GM06990 (cell line): ENCODE results near the gene SORL1.
"Not testable (repeated sequence)": the region's sequence is repeated elsewhere in the genome, so short reads cannot be mapped to it uniquely, and the experiment has no call there.

ENCODE experiments used
- DNase-seq: peaks from one replicate; pipeline ENCODE4 v3.0.0-alpha.2; 2011; ENCODE audit not compliant: insufficient read length; ENCODE audit errors: extremely low read depth
- H3K27me3 ChIP-seq: replicated peaks from 2 replicates; pipeline ENCODE4 v1.6.0; 2011; ENCODE audit warnings: low read length; ENCODE audit not compliant: control insufficient read depth, insufficient read depth
- H3K36me3 ChIP-seq: 2 replicates; pipeline ENCODE4 v1.5.1; 2011; ENCODE audit warnings: low read length; ENCODE audit not compliant: control insufficient read depth, insufficient read depth
- H3K4me3 ChIP-seq: replicated peaks from 2 replicates; pipeline ENCODE4 v1.5.1; 2011; ENCODE audit warnings: low read depth, mild to moderate bottlenecking, control low read depth, low read length
- TF ChIP-seq, protein P1 (sequence below): IDR thresholded peaks from 2 replicates; pipeline ENCODE4 v1.5.1; 2011; ENCODE audit warnings: low read length, control low read depth, mild to moderate bottlenecking, inconsistent platforms; ENCODE audit not compliant: insufficient read depth, poor library complexity, severe bottlenecking

The SORL1 gene

DNA sequence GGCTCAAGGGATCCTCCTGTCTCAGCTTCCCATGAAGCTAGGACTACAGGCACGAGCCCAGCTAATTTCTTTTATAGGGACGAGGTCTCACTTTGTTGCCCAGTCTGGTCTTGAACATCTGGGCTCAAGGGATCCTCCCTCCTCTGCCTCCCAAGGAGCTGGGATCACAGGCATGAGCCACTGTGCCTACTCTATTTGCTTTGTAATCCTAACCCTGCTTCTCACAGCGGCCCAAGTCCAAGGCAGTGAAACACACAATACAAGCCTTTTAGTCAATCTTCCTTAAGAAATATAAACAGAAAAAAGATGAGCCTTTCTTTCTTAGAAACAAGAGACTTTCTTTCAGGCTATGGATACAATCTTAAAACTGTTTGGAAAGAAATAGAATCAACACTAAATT, 115.9 kb downstream of the SORL1 start:
- no peak for DNase-seq
- Histone ChIP-seq H3K27me3 (no peaks in the 10 kb centered on the region), H3K4me3 (no peak overlapping the region), H3K36me3 (peaks cover 28% of the 10 kb centered on the region)
- TF ChIP-seq, protein P1, sequence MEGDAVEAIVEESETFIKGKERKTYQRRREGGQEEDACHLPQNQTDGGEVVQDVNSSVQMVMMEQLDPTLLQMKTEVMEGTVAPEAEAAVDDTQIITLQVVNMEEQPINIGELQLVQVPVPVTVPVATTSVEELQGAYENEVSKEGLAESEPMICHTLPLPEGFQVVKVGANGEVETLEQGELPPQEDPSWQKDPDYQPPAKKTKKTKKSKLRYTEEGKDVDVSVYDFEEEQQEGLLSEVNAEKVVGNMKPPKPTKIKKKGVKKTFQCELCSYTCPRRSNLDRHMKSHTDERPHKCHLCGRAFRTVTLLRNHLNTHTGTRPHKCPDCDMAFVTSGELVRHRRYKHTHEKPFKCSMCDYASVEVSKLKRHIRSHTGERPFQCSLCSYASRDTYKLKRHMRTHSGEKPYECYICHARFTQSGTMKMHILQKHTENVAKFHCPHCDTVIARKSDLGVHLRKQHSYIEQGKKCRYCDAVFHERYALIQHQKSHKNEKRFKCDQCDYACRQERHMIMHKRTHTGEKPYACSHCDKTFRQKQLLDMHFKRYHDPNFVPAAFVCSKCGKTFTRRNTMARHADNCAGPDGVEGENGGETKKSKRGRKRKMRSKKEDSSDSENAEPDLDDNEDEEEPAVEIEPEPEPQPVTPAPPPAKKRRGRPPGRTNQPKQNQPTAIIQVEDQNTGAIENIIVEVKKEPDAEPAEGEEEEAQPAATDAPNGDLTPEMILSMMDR: no peak

DNA sequence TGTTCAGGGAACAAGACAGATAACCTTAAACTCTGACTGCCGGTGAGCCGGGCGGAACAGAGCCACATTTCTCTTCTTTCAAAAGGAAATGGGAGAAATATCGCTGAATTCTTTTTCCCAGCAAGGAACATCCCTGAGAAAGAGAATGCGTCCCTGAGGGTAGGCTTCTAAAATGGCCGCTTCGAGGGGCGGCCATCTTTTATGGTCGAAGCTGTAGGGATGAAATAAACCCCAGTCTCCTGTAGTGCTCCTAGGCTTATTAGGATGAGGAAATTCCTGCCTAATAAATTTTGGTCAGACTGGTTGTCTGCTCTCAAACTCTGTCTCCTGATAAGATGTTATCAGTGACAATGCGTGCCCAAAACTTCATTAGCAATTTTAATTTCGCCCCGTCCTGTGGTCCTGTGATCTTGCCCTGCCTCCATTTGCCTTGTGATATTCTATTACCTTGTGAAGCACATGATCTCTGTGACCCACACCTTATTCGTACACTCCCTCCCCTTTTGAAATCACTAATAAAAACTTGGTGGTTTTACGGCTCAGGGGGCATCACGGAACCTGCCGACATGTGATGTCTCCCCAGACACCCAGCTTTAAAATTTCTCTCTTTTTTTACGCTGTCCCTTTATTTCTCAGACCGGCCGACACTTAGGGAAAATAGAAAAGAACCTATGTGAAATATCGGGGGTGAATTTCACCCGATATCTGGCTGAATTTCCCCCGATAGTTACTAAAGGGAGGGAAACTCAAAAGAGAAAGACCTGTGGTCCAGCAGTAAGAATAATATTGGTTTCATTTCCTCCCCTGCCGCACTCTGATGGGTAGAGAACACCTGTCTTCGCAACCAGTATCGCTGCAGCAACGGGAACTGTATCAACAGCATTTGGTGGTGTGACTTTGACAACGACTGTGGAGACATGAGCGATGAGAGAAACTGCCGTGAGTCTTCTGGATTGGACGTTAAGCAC, 117.5 kb downstream of the SORL1 start:
- not testable (repeated sequence) for H3K27me3 ChIP-seq
- H3K36me3 ChIP-seq: peaks cover 28% of the 10 kb centered on the region
- peak; percentile 87 for DNase-seq

DNA sequence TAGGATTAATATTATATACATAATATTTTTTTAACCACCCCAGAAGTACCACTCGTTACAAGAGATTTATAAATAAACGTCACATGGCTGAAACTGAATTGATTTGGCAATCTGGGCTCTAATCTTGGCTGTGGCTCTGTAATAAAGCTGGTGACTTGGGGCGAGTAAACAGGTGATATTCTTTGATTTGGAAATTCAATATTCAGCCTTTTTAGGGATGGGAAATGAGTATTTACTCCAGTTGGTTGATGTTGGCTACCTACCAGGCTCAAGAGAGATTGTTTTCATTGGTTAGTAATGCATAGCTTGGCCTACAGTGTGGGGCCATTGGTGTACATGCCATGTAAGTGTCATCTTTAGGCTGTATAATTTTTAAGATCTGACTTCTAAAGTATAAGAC, 118.3 kb downstream of the SORL1 start:
- Histone ChIP-seq H3K36me3 (peaks cover 25% of the 10 kb centered on the region), H3K4me3 (no peak overlapping the region), H3K27me3 (no peaks in the 10 kb centered on the region)
- TF ChIP-seq, protein P1: no peak
- DNase-seq: no peak

More for the DNA sequence above, 117.5 kb downstream of the SORL1 start:
- not testable (repeated sequence) for H3K4me3 ChIP-seq

DNA sequence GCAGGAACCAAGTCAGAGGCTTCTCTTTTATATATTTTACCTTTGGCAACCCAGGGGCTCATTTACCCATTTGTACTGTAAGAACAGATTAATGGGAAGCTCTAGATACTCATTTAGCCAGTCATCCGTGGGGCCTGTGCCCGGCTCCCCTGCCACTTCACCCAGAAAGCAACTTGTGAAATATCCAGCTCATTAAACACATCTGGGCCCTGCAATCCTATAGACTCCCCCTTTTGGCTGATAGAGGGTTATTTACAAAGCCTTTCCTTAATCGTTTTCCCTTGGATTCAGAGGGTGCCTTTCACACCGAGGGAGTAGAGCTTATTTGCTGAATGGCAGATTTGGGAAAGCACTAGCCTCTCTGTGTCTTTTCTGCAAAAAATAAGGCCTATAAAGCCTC, 119.4 kb downstream of the SORL1 start:
- TF ChIP-seq, protein P1: no peak
- Histone ChIP-seq H3K36me3 (peaks cover 22% of the 10 kb centered on the region), H3K27me3 (no peaks in the 10 kb centered on the region), H3K4me3 (no peak overlapping the region)
- DNase-seq: no peak

DNA sequence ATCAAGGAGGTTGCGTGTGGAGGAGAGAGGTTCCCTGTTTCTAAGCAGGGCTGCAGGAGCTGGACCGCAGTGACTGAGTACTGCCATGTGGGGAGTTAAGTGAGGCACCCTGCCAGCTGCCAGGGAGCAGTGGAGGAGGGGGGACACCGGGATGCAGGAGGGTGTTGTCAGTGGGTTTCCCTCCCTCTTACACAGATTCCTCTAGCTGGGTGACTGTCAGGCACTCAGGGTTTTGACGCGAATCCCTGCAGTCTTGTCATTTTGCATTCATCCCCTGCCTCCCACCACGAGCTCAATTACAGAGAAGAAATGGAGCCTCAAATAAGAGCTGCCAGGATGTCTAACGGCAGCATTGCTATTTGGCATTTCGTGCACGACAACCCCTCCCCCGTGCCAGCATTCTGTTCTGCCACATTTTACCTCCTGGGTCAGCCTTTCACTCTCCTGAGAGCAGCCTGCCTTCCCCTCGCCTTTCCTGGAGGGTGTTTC, 120.5 kb downstream of the SORL1 start:
- no peak for DNase-seq
- H3K27me3 ChIP-seq: no peaks in the 10 kb centered on the region

DNA sequence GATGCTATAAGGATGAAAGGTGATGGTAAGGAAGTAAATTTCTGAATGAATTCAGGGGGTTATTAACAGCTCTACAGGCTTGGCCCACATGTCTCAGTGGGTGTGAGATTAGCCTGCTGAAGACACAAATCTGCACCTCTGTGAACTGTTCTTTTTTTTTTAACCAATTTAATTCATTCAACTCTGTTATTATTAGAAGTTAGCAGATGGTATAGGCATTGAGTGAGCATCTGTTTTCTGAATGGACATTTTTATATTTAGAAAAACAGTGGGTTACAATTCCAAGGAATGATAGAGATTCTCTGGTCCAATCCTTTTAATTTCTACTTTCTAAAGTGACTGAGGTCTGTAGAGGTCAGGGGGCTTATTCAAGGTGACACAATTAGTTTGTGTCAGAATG, 122.7 kb downstream of the SORL1 start:
- no peak for DNase-seq
- H3K36me3 ChIP-seq: peaks cover 24% of the 10 kb centered on the region

More for the DNA sequence above, 120.5 kb downstream of the SORL1 start:
- TF ChIP-seq, protein P1: no peak
- Histone ChIP-seq H3K36me3 (peaks cover 22% of the 10 kb centered on the region), H3K4me3 (no peak overlapping the region)

More for the DNA sequence above, 122.7 kb downstream of the SORL1 start:
- TF ChIP-seq, protein P1: no peak
- Histone ChIP-seq H3K27me3 (no peaks in the 10 kb centered on the region), H3K4me3 (no peak overlapping the region)
